GM18519 (cell line): ENCODE measurements around the gene OR7A10.
"Not testable (repeated sequence)": the region's sequence is repeated elsewhere in the genome, so short reads cannot be mapped to it uniquely, and the experiment has no call there.

Source experiments
- ATAC-seq: cut with Tn5 transposase; IDR thresholded peaks from one replicate; pipeline ENCODE4 v1.9.1; 2021; ENCODE audit warnings: mild to moderate bottlenecking, moderate library complexity; ENCODE audit not compliant: unreplicated experiment, low FRiP score

OR7A10 gene

DNA sequence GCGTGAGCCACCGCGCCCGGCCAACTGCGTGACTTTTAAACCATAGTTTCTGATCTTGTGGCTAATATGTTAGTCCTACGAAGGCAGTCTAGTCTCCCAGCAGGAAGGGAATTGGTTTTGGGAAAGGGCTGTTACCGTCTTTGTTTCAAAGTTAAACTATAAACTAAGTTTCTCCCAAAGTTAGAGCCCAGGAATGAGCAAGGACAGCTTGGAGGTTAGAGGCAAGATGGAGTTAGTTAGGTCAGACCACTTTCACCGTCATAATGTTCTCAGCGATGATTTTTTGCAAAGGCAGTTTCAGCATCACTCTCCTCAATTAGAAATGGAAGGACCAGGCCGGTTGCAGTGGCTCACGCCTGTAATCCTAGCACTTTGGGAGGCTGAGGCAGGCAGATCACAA is 52.7 kb downstream of the OR7A10 start:
- ATAC-seq, result no peak

DNA sequence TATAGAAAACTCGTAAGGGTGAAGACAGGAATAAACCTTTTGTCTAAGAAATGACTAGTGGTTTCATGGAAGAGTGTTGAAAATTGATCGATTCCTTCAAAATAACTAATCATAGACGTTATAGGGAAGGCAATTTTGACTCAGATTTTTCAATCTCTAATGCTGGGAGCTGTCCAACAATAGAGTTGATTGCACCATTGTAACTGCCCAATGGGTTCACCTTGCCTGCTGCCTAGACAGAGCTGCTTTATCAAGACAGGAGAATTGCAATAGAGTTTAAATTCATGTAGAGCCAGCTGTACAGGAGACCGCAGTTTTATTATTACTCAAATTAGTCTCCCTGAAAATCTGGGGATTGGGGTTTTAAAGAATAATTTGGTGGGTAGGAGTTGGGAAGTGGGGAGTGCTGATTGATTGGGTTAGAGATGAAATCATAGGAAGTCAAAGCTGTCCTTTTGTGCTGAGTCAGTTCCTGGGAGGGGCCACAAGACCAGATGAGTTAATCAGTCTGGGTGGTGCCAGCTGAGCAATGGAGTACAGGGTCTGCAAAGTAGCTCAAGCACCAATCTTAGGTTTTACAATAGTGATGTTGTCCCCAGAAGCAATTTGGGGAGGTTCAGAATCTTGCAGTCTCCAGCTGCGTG is 53.5 kb downstream of the OR7A10 start:
- no peak for ATAC-seq

DNA sequence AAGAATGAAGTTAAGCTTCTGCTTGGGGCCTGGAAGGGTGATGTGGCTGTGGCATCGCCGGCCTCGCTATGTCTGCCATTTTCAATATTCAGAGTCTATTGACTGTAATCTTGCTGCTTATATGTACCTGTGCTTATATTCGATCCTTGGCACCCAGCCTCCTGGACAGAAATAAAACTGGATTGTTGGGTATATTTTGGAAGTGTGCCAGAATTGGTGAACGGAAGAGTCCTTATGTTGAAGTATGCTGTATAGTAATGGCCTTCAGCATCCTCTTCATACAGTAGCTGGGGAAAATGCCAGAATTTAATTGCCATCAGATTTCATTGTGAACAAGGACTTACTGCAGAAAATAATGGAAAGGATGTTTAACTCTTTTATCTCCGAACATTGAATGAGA is 56.5 kb downstream of the OR7A10 start:
- ATAC-seq, result not testable (repeated sequence)
